Stimulated activated CD8-positive, alpha-beta memory T cell treated with anti-CD3 and anti-CD28 coated beads, Interleukin-2, amount 100 ng/mL, for 1 hour (primary cell): ENCODE measurements around the gene GLRA1.
"Not testable (repeated sequence)": the region's sequence is repeated elsewhere in the genome, so short reads cannot be mapped to it uniquely, and the experiment has no call there.

Experiments
- DNase-seq, 2 donors: peaks; one replicate each; pipeline ENCODE4 v3.0.0-alpha.2; 2020; ENCODE audit warnings: low read depth in 2 of 2

The GLRA1 gene

DNA sequence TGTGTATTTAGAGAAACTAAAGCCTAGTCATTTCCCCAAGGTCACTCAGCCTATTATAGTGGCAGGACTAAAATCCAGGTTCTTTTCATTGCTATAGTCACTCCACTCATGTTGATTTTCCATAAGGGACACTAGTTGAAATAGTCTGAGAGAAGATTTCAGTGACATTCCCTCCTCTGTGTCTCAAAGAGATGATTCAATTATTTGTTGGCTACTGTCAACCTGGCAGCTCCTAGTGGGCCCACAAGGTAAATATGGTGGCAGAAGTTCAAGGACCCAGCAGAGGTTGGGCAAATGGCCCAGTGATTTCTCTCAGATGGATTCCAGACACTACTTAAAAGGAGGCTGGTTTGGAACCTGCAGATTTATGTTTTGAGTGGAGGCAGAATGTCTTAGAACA, 104.8 kb downstream of the GLRA1 start:
- DNase-seq: no peak

DNA sequence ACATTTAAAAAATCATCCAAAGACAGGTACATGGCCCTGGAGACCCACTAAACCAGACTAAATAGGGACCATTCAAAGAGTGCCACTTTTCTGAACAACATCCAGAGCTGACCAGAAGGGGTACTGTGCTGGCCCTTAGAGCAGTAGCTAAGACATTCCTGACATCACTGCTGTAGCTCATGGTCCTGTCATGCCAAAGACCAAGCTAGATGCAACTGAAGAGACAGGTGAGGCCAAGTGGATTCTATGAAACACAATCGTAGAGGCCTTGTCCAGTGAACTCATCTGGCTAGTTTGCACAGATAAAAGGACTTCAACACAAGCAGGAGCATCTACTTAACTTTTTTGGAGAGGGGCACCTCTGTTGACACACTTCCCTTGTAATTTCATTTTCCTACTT, 109.6 kb downstream of the GLRA1 start:
- DNase-seq: no peak

DNA sequence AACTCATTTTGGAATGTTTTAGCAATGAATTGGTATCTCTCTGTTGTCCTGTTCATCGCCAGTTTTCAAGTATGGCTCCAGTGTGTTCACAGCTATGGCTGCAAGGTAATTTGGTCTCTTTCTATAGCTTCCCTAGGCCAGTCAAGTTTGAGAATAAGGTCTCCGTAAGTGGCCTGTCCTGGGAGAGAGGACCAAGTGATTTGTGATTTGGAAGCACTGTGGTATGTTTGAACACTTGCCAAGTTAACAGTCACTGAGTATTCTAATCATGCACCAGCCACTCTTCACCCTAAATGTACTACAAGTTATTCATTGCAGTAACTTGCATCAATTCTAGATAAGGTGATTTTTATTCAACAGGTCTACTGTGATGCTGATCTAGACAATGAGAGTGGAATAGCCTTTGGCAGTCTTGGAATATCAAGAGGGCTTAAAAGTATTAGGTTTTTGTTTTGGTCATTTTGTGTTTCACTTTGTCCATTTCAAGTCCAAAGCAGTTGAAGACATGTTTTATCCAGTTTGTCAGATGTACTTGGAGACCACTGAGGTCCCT, 111.8 kb downstream of the GLRA1 start:
- DNase-seq: no peak

DNA sequence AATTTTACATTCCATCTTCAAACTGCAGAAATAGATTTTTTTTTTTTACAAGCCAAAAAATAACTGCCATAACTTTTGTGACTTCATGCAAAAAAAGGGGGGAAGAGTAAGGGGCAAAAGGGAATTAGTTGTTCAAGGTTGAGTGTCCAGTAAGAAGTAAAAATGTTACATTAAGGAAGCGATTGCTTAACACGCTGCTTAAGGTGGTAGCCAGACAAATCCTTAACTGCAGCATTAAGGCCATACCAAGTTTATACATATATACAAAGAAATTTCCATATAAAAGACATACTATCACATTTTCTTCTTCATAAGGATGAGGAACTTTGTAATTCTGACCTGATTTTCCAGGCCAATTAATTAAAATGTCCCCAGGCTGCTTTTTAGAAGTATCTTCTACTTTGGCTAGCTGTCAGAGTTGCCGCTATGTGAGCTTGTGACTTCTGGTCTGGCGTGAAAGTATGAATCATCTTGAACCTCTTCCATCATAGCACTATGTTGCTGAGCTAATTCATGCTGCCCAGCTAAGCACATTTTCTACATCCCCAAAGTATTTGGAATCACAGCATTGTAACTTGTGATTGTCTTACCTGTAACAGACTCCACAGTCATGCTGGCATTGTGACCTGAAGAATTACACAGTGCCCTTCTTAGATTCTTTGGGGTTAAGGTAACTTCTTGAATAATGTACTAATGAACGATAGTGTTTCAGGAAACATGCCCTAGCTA, 112.9 kb downstream of the GLRA1 start:
- DNase-seq: no peak

DNA sequence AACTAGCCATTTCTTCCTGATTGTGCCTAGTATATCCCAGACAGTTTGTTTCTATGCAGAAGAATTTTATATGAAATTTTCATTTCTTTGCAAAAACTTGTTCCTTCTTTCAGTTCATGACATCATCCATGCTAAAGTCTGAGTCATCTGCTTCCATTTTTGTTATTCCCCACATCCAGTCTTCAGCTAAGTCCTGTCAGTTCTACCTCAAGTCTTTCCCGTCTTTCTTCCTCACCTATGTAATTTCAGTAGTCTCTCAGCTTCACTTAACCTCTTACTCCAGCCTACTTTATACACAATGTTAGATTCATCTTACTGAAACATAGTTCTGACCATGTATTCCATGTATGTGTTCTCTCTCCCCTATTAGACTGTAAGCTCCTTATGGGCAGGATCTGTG, 113.8 kb downstream of the GLRA1 start:
- no peak for DNase-seq

DNA sequence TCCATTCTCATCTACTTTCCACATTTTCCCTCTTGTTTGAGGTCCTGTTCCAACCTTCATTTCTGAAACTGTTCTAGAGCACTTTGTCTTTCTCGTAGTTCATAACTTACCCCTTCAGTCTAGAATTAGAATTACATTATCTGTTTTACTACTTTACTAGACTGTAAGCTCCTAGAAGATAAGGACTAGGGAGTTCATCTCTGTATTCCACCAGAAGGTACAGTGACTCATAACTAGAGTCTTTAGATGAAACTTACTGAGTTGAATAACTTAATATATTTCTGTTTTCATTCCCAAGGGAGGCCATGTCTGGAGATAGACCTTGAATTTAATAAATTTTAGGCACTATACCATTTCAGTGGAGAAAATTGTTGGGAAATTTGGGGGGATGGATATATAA, 114.2 kb downstream of the GLRA1 start:
- no peak for DNase-seq

DNA sequence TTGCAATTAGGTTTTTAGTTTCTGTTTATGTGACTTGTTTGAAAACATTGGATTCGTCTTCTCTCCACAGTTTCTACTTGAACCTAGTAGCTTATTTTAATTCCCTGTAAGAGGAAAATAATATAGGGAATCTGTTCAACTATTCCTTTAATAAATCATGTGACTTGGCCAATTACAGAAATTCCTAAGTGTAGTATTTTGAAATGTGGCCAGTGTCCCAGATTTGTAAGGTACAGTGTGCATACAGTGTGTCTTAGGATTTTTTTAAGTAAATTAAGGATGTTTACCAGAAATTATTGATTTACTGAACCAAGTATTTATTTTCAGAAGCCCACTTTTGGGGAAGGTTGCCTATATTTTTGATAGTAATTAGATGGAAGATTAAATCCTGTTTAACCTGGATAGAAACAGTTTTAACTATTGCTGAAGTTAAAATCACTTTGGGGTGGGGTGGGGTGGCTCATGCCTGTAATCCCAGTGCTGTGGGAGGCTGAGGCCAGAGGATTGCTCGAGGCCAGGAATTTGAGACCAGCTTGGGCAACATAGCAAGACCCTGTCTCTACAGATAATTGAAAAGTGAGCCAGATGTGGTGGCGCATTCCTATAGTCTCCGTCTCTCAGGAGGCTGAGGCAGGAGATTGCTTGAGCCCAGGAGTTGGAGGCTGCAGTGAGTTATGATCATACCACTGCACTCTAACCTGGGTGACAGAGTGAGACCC, 116.0 kb downstream of the GLRA1 start:
- no peak for DNase-seq

DNA sequence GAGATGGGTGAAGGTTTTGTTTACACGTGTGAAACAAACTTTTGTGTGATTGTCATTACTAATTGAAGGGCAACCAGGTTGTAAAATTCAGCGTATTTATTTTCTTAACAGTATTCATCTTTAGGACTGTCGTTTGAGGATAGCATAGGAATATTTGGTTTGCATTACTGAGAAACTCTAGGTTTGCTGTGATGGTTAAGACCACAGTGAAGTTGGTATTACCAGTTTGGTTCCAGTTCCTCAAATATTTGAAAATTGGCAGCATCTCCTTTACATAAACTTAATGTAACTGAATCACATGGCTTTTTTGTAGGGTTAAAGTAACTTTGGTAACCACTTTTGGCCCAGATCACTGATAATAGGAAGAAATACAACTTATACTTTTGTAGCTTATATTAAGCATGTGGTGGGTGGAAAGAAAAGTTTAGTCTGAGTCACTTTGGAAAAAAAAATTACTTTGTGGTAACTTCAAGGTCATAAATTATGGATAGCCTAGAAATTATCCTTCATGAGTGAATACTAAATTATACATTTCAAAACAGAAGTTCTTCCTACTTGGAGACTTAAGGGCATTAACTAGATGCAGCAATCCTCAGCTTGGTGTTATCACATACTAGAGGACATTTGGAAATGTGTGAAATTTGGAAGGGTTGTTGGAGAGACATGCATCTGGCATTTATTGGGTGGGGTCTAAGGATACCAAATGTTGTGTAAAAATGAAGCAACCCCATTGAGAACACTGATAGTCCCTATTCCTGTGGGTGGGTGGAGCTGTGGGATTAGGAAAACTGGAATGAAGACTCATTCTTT, 119.0 kb downstream of the GLRA1 start:
- no peak for DNase-seq

DNA sequence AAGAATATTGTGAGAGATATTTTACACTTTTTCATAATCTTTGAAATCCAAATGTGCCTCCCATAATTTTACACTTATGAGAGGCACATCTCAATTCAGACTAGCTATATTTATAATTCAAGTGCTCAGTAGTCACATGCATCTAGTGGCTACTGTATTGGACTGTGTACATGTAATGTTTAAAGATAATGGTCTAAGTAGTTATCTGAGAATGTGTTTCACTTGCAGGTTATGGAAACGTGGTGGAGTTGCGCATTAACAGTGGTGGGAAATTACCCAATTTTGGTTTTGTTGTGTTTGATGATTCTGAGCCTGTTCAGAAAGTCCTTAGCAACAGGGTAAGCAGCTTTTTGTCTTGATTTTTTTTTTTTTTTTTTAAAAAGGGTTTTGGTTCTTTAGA, 124.1 kb downstream of the GLRA1 start:
- no peak for DNase-seq

DNA sequence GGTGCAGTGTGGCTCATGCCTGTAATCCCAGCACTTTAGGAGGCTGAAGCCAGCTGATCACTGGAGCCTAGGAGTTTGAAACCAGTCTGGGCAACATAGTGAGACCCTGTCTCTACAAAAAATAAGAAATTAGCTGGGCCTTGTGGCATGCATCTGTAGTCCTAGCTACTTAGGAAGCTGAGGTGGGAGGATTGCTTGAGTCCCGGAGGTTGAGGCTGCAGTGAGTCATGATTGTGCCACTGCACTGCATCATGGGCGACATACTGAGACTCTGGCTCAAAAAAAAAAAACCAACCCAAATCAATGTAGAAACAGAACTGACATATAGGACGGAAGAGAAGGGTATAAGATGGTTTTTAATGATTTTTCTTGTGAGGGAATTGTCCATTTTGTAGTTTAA, 125.2 kb downstream of the GLRA1 start:
- no peak for DNase-seq

DNA sequence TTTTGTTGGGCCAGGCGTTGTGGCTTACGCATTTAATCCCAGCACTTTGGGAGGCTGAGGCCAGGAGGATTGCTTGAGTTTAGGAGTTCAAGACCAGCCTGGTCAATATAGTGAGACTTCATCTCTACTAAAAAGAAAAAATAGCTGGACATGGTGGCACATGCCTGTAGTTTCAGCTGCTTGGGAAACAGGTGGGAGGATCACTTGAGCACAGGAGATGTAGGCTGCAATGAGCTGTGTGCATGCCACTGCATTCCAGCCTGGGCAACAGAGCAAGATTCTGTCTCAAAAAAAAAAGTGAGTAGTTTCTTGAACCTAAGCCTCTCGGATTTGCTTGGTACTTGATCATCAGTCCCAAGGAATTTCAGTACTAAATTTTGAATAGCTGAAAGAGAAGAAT, 126.0 kb downstream of the GLRA1 start:
- no peak for DNase-seq

DNA sequence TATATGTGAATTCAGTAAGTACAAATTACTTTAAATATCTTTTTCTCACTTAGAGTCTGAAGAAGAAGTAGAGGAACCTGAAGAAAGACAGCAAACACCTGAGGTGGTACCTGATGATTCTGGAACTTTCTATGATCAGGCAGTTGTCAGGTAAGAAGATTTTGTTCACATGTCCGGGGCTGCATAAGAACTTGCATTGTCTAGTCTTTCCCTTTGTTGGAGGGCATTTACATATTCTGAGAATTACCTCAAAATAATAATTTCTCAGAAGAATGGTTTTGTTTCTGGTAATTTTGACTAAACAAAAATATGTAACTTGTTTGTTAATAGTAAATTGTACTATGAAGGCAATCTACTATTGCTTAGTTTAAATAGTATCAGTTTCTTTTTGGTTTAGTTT, 129.2 kb downstream of the GLRA1 start:
- no peak for DNase-seq

DNA sequence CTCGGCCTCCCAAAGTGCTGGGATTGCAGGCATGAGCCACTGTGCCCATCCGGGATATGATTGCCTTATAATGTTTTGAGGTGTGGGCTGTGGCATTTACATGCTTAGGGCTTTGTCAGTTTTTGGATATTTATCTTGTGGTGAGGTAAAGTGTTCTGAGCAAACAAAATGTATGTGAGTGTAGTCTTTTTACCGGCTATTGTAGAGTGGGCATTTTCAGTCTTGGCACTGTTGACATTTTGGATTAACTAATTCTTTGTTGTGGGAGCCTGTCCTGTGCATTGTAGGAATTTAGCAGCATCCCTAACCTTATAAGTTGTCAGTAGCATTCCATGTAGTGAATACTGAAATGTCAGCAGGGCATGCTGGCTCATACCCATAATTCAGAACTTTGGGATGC, 131.3 kb downstream of the GLRA1 start:
- DNase-seq: no peak

DNA sequence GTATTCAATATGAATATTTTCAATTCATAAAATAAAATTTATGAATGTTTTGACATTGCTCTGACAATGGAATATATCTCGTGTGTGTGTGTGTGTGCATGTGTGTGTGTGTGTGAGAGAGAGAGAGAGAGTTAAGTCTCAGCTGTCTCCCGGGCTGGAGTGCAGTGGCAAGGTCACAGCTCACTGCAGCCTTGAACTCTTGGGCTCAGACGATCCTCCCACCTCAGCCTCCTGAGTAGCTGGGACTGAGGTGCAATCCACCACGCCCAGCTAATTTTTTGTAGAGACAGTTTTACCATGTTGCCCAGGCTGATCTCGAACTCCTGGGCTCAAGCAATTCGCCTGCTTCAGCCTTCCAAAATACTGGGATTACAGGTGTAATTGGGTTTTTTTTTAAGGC, 136.8 kb downstream of the GLRA1 start:
- DNase-seq: no peak

DNA sequence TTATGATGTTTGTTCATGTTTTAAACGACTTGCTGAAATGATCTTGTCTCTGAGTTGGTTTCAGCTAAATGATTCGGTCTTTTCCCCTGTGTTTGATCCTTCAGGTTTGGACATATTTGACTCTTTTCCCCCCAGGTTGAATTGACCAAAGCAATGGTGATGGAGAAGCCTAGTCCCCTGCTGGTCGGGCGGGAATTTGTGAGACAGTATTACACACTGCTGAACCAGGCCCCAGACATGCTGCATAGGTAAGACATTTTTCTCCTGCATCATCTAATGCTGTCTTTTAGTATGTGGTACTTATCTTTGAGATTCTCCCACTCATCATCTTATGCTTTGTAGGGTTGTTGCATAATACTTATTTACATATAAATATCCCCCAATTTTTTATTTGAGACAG, 138.2 kb downstream of the GLRA1 start:
- DNase-seq: no peak

DNA sequence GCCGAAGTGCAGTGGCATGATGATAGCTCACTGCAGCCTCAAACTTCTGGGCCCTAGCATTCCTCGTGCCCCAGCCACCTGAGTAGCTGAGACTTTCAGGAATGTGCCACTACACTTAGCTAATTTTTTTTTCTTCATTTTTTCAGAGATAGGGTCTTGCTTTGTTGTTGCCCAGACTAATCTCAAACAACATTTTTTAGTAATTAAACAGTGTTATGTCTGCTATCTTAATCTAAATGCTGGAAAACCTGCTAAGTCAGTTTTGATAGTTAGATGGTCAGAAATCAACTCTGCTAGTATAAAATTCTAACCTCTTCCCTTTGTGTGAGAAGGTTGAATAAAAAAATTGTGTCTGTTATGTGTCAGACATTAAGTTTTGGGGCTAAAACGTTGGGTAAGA, 140.5 kb downstream of the GLRA1 start:
- DNase-seq: no peak

DNA sequence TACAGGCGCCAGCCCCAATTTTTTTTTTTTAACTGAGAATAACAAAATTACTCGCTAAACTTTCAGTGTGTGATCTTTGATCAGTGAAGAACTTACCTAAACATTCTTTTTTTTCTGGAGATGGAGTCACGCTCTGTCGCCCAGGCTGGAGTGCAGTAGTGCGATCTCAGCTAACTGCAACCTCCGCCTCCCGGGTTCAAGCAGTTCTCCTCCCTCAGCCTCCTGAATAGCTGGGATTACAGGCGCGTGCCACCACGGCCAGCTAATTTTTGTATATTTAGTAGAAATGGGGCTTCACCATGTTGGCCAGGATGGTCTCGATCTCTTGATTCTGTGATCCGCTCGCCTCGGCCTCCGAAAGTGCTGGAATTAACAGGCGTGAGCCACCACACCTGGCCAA, 141.0 kb downstream of the GLRA1 start:
- DNase-seq: not testable (repeated sequence)

DNA sequence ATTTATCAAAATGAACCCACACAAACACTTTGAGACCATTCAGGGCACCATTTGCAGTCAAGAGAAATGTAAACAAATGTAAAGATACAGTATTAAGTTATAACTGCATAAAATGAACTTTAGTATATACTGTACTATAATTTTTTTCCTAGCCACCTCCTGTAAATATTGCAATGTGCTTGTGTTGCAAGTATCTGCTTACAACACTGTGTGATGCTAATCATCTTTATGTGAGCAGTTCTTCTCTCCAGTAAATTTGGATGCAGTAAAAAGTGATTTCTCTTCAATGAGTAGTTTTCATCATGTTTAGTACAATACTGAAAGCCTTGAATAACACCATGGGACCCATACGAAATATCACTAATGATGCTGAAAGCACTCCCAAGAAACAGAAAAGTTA, 143.4 kb downstream of the GLRA1 start:
- no peak for DNase-seq

DNA sequence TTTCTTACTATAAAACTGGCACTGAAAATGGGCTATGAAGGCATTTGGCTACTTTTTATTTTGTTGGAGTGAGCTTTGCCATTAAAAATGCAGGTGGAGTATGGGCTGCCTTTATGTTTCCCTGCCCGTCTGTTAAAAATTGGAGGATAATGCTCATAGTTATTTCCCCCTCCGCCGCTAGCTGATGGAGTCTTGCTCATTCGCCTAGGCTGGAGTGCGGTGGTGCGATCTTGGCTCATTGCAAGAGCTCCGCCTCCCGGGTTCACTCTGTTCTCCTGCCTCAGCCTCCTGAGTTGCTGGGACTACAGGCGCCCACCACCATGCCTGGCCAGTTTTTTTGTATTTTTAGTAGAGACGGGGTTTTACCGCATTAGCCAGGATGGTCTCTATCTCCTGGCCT, 144.3 kb downstream of the GLRA1 start:
- no peak for DNase-seq

DNA sequence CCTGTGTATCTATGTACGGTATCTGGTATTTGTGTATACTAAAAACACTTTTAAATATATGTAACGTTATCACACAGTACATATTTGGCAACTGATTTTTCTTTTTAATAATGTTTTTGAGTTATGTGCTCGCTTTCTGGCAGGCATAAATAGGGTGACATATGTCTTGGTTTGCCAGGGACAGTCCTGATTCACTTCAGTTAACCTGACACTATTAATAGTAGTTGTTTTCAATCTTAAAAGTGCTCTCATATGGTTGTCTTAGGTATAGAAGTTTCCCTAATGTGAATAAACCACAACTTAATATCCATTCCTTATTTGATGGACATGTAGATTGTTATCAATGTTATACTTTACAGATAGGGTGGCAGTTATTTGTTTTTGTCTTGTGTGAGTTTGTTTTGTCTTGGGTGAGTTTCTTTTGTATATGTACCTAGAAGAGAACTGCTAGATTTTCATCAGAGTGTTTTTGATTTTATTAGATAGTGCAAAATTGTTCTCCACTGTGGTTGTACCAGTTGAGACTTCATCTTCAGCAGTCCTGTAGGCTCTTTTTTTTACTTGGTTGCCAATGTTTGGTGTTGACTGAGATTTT, 145.0 kb downstream of the GLRA1 start:
- DNase-seq: no peak

DNA sequence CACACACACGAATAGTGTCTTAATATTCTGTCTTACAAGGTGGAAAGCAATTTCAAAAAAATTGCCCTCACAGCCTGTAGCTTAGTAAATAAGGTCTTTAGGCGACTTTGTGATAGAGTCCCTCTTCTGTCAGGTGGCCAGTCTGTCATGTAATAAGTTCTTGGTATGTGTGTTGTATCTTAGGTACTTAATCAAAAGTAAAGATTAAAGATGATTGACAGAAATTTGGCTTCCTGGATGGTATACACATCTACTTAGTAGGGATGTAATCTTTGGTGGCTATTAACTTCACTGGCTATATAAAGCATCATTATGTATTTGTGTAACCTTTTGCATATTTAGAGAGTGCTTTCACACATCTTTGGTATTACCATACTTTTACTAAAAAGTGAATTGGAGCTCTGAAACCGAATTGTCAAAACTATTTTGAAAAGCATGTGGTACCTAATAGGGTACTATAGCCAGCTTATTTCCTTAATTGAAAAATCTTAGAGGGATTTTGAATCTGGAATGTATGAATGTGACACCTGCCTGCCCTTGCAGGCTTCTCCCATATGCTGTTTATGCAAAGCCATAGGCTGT, 149.5 kb downstream of the GLRA1 start:
- no peak for DNase-seq

DNA sequence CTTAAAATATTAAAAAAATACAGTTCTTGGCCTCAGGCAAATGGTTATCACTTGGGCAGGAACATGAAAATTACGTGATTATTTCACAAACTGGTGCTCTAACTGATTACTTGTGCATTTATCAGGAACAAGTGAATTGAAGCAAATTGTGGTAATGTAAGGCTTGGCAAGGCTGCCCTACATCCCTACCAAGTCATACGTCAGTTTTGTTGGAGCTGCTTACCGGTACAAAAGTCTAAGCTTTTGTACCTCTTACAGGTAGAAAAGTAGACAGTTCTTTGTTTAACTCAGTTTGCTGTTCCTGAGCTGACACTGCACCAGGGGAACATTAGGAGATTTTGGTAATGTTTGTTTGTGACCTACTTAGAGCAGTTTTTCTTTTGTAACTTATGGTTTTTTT, 150.7 kb downstream of the GLRA1 start:
- DNase-seq: no peak
